Measurements from ENCODE around the gene FTO.

FTO gene

GRCh38 chr16:53910990-53911389 is 207.0 kb downstream of the FTO start:
- DNase-seq = no peak

DNA sequence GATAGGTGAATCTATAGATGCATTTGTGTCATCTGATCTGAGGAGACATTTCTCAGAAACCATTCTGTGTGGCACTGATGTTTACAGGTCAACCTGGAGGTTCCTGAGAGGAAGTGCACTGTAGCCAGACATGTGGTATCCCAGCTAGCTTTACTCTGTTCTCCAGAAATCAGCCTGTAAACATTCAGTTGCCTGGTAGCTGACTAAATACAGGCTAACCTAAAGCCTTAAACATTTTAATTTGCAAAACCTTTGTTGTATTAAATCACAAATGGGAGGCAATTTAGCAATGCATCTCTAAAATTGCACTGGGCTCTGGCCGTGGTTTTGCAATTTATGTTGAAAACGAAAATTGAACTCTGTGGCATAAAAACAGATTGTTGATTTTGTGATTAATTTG is 207.6 kb downstream of the FTO start:
- DNase-seq = no peak

- DNase-seq = no peak
These were observed 208.2 kb downstream of the FTO start for GRCh38 chr16:53912155-53912554.

GRCh38 chr16:53913099-53913870 is 209.3 kb downstream of the FTO start:
- DNase-seq = no peak

GRCh38 chr16:53913920-53914319 is 210.0 kb downstream of the FTO start:
- no peak for DNase-seq

DNA sequence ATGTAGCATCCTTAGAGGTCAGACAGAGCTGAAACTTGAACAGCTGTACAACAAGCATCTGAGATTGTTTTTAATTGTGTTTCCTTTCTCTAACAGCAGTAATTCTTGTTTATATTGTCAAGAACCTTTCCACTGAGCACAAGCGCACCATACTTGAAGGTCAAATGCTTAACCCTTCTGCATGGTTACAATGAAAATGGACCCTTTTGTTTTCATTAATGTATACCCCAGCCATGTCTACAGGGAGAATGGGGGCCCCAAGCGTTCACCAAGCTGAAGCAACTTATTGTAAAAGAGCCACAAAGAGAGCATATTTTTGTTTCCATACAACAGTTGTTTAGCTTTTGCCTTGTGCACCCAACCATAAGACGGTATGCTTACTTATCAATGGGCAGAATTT is 210.8 kb downstream of the FTO start:
- no peak for DNase-seq

DNA sequence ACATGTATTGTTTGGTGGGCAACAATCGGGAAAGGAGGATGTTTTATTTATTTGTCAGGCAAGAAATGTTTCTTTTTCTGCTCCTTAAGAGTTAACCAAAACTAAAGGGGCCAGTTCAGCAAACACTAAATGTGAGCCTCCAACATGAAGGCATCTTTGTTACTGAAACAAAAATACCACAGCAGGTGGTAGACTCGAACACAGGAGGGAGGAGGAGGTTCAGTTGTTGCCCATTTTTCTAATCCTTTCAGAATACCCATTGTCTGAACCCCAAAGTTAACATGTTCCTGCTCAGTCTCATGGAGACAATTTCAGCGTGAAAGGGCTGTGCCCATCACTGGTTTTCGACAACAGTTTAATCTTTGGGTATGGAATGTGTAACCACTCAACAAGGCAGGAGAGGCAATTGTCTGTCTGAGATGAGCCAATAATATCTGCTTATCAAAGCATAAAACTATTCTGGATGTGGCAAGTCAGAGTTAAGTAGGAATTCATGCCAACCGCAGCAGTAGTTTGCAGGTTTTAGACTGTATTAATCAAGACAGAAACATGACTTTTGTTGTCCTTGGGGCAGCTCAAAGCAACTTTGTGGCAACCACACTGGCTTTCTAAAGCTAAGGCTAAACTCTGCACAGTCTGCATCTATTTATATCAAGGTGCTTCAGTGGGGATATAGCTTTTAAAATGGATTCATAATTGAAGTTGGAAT is 211.7 kb downstream of the FTO start:
- DNase-seq = no peak

- no peak for DNase-seq
These were observed 217.0 kb downstream of the FTO start for GRCh38 chr16:53920988-53921387.

DNA sequence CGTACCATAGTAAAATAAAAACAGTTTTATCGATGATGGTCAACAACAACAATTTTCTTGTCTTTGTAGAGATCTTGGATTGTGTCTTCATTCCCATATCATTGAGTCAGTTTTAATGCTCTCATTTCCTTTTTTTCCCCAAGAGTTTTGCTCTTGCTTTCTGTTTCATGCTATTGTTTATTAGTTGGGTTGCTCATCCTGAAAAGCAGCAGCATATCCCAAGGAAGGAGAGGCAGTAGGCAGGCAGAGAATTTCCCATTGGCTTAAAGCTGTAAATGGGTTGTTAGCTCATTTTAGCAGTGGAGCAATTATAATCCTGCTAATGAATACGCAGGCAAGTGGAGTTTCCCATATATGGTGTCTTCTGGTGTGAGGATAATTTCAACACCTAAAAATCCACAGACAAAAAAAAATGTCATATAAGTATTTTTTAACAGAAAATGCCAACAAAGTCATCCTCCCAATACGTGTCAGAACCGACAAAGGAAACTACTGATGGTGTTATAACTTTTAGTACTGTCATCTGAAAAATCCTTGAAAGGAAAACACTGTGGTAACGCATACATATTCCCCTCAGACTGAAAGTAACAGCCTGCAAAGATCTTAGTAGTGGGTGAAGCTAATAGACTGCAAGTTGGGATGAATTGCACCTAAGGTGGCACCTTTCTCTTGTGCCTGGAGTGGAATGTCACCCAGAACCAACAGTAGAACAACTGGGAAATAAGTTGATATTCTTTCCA is 218.3 kb downstream of the FTO start:
- DNase-seq = no peak

DNA sequence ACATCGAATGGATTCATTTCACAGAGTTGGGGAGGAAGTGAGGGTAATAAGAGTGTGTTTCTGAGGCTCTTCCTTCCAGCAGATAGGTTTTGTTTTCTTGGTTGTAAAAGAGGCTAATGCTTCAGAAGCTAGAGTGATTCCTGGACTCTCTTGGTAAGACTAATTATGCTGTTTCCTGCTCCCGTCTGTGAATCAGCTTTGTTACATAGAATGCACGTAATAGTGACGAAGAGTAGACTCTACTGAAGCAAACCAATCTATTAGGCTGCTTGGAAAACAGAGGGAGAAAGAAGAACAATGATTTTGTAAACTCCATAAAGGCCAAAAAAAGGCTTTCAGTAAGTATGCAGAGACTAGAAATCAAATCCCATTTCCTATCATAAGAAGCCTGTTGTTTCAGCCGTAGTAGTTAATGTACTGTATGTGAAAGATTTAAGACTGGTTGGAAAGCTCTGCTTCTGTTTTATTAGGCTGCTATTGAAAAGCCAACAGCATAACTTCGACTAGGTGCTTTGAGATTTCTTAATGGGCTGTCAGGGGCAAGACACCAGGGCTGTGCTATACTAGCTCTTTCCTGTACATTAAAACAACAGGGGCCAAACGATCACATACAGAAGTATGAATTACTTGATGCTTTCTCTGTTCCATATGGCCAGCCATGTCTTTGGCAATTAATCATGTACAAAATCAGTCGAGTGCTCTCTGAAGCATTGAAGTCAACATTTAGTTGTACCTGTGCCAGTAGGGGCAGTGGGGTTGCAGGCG is 219.0 kb downstream of the FTO start:
- DNase-seq = no peak

- no peak for DNase-seq
These were observed 220.6 kb downstream of the FTO start for GRCh38 chr16:53924331-53925106.

- DNase-seq = no peak
These were observed 221.1 kb downstream of the FTO start for GRCh38 chr16:53925107-53925410.

- no peak for DNase-seq
These were observed 221.6 kb downstream of the FTO start for GRCh38 chr16:53925526-53925925.

GRCh38 chr16:53926209-53926608 is 222.3 kb downstream of the FTO start:
- DNase-seq = no peak

- DNase-seq = no peak
These were observed 229.0 kb downstream of the FTO start for GRCh38 chr16:53932975-53933374.

- no peak for DNase-seq
These were observed 229.5 kb downstream of the FTO start for GRCh38 chr16:53933407-53933806.

DNA sequence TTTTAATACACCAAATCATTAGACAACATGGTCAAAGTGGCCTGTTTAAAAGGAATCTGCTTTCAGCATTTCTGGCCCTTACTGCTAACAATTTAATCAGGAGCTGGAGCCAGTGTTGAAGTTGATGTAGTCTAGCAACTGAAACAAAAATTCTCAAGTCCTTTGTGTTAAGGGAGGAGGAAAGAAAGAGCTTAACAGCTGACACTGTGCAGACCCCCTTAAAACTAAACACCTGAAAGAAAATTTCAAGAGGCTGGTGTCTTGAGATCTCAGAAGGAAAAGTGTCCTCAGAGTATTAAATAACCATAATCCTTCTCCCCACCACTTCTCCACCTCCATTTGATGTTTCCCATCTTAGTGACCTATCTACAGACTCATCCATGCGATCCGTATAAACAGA is 232.1 kb downstream of the FTO start:
- no peak for DNase-seq

DNA sequence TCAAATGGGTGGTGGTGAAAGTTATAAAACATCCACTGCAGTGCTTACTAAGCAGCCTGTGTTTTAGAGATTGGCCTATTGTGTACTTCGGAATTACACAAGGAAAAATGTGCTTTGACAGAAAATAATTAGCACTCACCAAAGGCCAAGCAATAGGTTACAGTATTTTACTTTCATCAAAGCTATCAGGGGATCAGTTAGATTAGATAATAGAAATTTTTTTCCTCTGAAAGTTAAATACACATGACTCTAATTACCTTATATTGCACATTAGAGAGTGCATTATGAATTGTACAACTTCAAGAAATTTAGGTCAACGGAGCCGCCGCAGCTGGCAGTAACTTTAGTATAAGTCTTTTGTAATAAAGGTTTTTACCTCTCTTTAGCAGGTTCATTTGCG is 232.6 kb downstream of the FTO start:
- DNase-seq = no peak

GRCh38 chr16:53937161-53937880 is 233.4 kb downstream of the FTO start:
- DNase-seq = no peak

DNA sequence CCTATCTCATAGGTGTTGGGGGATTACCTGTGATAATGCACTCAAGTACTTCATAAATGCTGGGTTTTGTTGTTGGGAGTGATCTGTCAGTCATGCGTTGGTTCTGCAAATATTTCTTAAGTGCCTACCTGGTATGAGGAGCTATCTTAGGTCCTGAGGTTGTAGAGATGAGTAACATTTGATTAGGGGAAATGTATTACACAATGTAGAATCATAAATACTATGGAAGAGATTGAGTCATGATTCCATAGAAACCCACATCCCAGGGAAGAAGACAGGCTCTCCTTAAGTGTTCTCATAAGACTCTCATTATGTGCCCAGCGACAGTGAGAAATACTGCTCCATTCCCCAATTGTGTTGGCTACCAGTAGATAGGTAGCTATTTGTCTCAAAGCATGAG is 240.1 kb downstream of the FTO start:
- no peak for DNase-seq

DNA sequence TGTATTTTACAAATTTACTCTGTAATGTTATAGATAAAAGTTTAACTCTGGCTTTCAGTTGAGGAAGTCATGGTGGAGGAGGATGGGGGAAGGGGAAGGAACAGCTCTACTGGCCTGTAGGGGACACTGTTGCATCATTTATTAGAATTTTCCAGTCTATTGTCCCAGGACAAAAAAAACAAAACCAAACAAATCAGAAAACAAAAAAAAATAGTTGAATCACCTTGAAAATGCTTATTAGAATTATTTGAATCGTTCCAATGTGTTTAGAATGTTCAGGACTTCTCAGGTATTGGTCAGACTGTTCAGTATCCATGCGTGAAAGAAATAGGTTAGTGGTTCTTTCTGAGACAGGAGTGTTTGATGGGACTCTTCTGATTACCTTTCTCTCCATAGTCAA is 242.0 kb downstream of the FTO start:
- no peak for DNase-seq
